A673 (cell line): ENCODE data around the gene SLAMF8. TPM values are rescaled to one million over a fixed set of nuclear protein-coding genes. Genes with fewer than 3 reads are reported as not detected.

Experiments used
- BruUV-seq: library from RNA; stranded (reverse); fragments of 400-500 nt; replicated peaks from 2 replicates; lab custom pipeline; 2021; lab: Mats Ljungman, UMichigan
- CTCF ChIA-PET: fragments of 300-600 bp; sonication (Branson Sonifier 250); formaldehyde crosslinking; loops from one replicate; lab custom pipeline; 2022; ENCODE audit warnings: antibody characterized with exemption; lab: Charles Lee
- POLR2A ChIA-PET: fragments of 300-600 bp; sonication (Branson Sonifier 250); formaldehyde crosslinking; loops from one replicate; lab custom pipeline; 2022; ENCODE audit warnings: antibody characterized with exemption; ENCODE audit not compliant: low non-redundant PET; lab: Charles Lee
- DNase-seq: peaks from one replicate; pipeline ENCODE4 v3.0.0-alpha.2; 2015; ENCODE audit warnings: low spot score
- H3K27ac ChIP-seq: fragments of 200-600 bp; sonication (generic); 2 replicates; pipeline ENCODE4 v1.5.1; 2016; ENCODE audit warnings: mixed run types, low read depth, mild to moderate bottlenecking, mixed read lengths, antibody characterized with exemption, low read length; ENCODE audit not compliant: poor library complexity, severe bottlenecking
- H3K27me3 ChIP-seq: fragments of 200-600 bp; sonication (generic); replicated peaks from 2 replicates; pipeline ENCODE4 v1.6.1; 2017; ENCODE audit warnings: mixed run types, low read depth, mild to moderate bottlenecking, mixed read lengths, antibody characterized with exemption, low read length; ENCODE audit not compliant: insufficient read depth, poor library complexity
- H3K36me3 ChIP-seq: fragments of 200-600 bp; sonication (generic); 2 replicates; pipeline ENCODE4 v1.6.1; 2016; ENCODE audit warnings: mixed run types, mild to moderate bottlenecking, mixed read lengths, antibody characterized with exemption, low read length; ENCODE audit not compliant: insufficient read depth, poor library complexity, severe bottlenecking
- H3K4me1 ChIP-seq: fragments of 200-600 bp; sonication (generic); 2 replicates; pipeline ENCODE4 v1.6.1; 2017; ENCODE audit warnings: mixed run types, mild to moderate bottlenecking, mixed read lengths, antibody characterized with exemption, low read length; ENCODE audit not compliant: insufficient read depth, poor library complexity, severe bottlenecking
- H3K4me3 ChIP-seq: fragments of 200-600 bp; sonication (generic); 2 replicates; pipeline ENCODE4 v1.5.1; 2016; ENCODE audit warnings: low read depth, mixed run types, mild to moderate bottlenecking, mixed read lengths, low read length; ENCODE audit not compliant: poor library complexity, severe bottlenecking
- H3K9me3 ChIP-seq: fragments of 200-600 bp; sonication (generic); 2 replicates; pipeline ENCODE4 v1.6.1; 2016; ENCODE audit warnings: mixed run types, low read depth, mild to moderate bottlenecking, mixed read lengths, antibody characterized with exemption, low read length; ENCODE audit not compliant: poor library complexity, severe bottlenecking
- CTCF ChIP-seq: fragments of 300-800, 200-600 bp; sonication (generic); conservative IDR thresholded peaks from 2 replicates; pipeline ENCODE4 v1.5.1; 2017; ENCODE audit warnings: low read depth, mild to moderate bottlenecking, antibody characterized with exemption, low read length, moderate library complexity, mixed read lengths
- EZH2 ChIP-seq: fragments of 200-600 bp; sonication (generic); IDR thresholded peaks from 2 replicates; pipeline ENCODE4 v1.6.1; 2017; ENCODE audit warnings: borderline replicate concordance, low read depth, mild to moderate bottlenecking, mixed read lengths, antibody characterized with exemption, low read length; ENCODE audit not compliant: poor library complexity, severe bottlenecking
- intact Hi-C: fragments of 100-400 bp; cut with micrococcal nuclease; formaldehyde crosslinking; loops from one replicate; pipeline ENCODE4 v1.10.0; 2022; ENCODE audit not compliant: unreplicated experiment
- total RNA-seq: library from RNA; stranded (reverse); gene quantifications from 2 replicates; pipeline ENCODE4 v1.2.3, GENCODE V29; 2021

Gene SLAMF8
- total RNA-seq, 1 experiment from 2014 or later, result not detected

DNA sequence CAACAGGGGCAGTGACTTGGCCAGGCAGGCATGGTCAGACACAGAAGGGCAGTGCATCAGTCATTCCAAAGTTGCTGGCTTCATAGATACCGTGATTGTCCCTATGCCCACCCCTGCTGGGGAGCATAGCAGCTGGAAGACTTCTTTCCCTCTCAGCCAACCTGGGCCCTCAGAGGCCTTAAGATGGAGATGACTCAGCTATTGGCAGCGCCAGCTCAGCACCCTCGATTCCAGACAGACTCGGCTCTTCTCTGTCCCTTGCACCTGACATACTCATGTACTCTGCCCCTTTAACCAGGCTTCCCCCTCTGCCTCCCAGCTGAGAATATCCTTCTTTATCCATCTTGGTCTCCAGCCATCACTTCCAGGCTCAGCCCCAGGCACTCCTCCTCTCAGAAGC lies 16.8 kb downstream of the SLAMF8 start:
- Histone ChIP-seq H3K27ac (no peak overlapping the region), H3K27me3 (no peaks in the 10 kb centered on the region), H3K36me3 (no peaks in the 10 kb centered on the region), H3K9me3 (no peaks in the 10 kb centered on the region), H3K4me3 (no peak overlapping the region), H3K4me1 (peaks cover 17% of the 10 kb centered on the region)
- intact Hi-C loops, result no loop called here
- no peak for DNase-seq
- BruUV-seq, result no TSS peak
- POLR2A ChIA-PET, result no interaction called here
- no peak for TF ChIP-seq EZH2
- TF ChIP-seq CTCF, result no peak
- CTCF ChIA-PET, result no interaction called here

DNA sequence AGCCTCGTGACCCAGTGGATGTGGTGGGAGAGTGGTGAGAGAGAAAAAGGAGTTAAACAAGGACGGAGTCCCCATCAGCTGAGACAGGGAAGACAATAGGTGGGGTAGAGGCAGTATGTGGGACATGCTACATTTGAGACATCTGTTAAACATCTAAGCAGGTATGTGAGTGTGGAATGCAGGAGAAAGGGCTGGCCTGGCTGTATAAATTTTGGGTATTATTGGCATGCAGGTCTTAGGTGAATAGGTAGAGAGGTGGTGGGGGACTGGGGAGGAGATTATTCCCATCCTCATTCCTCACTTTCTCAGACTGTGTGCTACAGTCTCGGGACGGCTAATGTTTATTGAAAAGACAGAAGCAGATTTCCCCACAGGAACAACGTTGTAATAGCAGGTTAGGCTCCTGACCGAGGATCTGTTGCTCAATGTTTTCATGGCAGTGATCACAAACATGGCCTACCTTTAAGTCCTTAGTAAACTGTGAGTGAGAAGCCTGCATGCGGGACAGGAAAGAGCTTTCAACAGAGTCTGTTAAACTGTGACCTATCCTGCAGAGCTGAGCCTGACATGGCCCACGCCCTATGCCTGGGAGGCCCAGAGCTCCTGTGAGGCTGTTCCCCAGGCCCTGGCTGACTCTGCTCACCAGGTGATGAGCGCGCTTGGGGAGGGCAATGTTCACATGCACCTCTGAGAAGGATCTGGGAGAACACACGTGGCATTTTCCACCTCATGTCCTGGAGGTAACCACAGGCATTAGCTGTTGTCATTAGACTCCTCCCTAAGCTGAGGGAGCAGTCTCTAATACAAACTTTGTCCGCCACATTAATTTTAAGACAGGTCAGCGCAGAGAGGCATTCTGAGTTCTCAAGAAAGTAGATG lies 19.3 kb downstream of the SLAMF8 start:
- Histone ChIP-seq H3K27me3 (no peaks in the 10 kb centered on the region), H3K36me3 (no peaks in the 10 kb centered on the region), H3K9me3 (no peaks in the 10 kb centered on the region), H3K27ac (no peak overlapping the region), H3K4me3 (no peak overlapping the region), H3K4me1 (peaks cover 17% of the 10 kb centered on the region)
- BruUV-seq, result no TSS peak
- CTCF ChIA-PET, result no interaction called here
- intact Hi-C loops, result no loop called here
- TF ChIP-seq EZH2 (no peak), CTCF (no peak)
- DNase-seq, result no peak
- POLR2A ChIA-PET, result no interaction called here

DNA sequence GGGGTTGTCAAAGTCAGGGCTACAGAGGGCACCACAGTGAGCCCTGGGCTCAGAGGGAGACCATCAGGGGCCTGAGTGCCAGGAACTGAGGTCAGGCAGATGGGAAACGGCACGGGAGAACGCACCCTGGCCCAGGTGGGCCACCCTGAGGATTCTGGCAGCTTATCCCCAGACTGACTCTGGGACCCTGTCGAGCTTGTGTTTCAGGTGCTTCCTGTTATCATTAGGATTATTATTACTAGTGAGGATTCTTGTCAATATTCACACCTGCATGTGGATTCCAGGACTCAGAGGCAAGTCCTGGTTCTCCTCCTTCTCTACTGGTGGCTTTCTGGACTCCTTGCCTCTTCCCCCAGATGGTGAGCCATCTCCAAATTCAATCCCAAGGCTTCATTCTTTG lies 20.6 kb downstream of the SLAMF8 start:
- no peak overlapping the region for H3K4me3 ChIP-seq
- TF ChIP-seq CTCF (no peak), EZH2 (no peak)
- no peak overlapping the region for H3K27ac ChIP-seq
- DNase-seq, result no peak
- no TSS peak for BruUV-seq
- CTCF ChIA-PET, result no interaction called here
- intact Hi-C loops, result no loop called here
- no peaks in the 10 kb centered on the region for H3K9me3 ChIP-seq
- H3K27me3 ChIP-seq, result no peaks in the 10 kb centered on the region
- POLR2A ChIA-PET, result no interaction called here
- peaks cover 8% of the 10 kb centered on the region for H3K4me1 ChIP-seq
- no peaks in the 10 kb centered on the region for H3K36me3 ChIP-seq
